ENCODE results near the gene RFLNA. TPM values are rescaled to one million over a fixed set of nuclear protein-coding genes. Genes with fewer than 3 reads are reported as not detected.

Gene RFLNA
- total and polyA plus RNA-seq, 2 of the 13 experiments (the other 11 are each of a cell fraction or from before 2014, with no cell fraction given), result not detected

DNA sequence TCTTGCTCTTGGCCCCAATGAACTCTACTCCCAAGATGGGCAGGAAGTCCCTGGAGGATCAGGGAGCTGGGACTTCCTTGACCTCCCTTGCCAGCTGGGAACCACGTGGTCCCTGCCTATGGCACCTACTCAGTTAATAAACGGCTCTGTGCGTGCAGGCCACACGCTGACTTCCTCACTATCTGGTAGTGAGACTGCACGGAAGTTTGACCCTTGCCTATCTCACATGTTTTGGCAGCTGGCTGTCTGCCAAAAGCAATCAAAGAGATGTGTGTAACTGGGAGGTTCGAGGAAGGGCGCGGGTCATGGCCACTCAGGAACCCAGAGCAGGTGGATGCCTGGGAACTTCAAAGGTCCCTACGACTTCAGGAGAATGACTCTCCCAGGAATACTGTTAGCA lies 57.9 kb downstream of the RFLNA start (continued):
- TF ChIP-seq ZNF430 (CRISPR knock-in tag; IDR thresholded peaks at IDR 0.05) (peak; percentile 50; the same call in 1 of the 2 replicates), SRSF9 (IDR thresholded peaks at IDR 0.05; ENCODE audit: borderline replicate concordance, insufficient read depth, low read depth, low read length, poor library complexity, severe bottlenecking) (no peak), GATAD1 (CRISPR knock-in tag; IDR thresholded peaks at IDR 0.05) (no peak), RELA (CRISPR knock-in tag; IDR thresholded peaks at IDR 0.05) (no peak), ZFP1 (CRISPR knock-in tag; IDR thresholded peaks at IDR 0.05) (no peak)
- TF ChIP-seq, protein P1, sequence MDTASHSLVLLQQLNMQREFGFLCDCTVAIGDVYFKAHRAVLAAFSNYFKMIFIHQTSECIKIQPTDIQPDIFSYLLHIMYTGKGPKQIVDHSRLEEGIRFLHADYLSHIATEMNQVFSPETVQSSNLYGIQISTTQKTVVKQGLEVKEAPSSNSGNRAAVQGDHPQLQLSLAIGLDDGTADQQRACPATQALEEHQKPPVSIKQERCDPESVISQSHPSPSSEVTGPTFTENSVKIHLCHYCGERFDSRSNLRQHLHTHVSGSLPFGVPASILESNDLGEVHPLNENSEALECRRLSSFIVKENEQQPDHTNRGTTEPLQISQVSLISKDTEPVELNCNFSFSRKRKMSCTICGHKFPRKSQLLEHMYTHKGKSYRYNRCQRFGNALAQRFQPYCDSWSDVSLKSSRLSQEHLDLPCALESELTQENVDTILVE (CRISPR knock-in tag; IDR thresholded peaks at IDR 0.05), result 0 out of 2 replicates have a peak, but pooled peaks have one; percentile 57
- TF ChIP-seq, protein P2, sequence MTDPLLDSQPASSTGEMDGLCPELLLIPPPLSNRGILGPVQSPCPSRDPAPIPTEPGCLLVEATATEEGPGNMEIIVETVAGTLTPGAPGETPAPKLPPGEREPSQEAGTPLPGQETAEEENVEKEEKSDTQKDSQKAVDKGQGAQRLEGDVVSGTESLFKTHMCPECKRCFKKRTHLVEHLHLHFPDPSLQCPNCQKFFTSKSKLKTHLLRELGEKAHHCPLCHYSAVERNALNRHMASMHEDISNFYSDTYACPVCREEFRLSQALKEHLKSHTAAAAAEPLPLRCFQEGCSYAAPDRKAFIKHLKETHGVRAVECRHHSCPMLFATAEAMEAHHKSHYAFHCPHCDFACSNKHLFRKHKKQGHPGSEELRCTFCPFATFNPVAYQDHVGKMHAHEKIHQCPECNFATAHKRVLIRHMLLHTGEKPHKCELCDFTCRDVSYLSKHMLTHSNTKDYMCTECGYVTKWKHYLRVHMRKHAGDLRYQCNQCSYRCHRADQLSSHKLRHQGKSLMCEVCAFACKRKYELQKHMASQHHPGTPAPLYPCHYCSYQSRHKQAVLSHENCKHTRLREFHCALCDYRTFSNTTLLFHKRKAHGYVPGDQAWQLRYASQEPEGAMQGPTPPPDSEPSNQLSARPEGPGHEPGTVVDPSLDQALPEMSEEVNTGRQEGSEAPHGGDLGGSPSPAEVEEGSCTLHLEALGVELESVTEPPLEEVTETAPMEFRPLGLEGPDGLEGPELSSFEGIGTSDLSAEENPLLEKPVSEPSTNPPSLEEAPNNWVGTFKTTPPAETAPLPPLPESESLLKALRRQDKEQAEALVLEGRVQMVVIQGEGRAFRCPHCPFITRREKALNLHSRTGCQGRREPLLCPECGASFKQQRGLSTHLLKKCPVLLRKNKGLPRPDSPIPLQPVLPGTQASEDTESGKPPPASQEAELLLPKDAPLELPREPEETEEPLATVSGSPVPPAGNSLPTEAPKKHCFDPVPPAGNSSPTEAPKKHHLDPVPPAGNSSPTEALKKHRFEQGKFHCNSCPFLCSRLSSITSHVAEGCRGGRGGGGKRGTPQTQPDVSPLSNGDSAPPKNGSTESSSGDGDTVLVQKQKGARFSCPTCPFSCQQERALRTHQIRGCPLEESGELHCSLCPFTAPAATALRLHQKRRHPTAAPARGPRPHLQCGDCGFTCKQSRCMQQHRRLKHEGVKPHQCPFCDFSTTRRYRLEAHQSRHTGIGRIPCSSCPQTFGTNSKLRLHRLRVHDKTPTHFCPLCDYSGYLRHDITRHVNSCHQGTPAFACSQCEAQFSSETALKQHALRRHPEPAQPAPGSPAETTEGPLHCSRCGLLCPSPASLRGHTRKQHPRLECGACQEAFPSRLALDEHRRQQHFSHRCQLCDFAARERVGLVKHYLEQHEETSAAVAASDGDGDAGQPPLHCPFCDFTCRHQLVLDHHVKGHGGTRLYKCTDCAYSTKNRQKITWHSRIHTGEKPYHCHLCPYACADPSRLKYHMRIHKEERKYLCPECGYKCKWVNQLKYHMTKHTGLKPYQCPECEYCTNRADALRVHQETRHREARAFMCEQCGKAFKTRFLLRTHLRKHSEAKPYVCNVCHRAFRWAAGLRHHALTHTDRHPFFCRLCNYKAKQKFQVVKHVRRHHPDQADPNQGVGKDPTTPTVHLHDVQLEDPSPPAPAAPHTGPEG (CRISPR knock-in tag; IDR thresholded peaks at IDR 0.05), result 0 out of 2 replicates have a peak, but pooled peaks have one; percentile 37
- TF ChIP-seq, protein P3, sequence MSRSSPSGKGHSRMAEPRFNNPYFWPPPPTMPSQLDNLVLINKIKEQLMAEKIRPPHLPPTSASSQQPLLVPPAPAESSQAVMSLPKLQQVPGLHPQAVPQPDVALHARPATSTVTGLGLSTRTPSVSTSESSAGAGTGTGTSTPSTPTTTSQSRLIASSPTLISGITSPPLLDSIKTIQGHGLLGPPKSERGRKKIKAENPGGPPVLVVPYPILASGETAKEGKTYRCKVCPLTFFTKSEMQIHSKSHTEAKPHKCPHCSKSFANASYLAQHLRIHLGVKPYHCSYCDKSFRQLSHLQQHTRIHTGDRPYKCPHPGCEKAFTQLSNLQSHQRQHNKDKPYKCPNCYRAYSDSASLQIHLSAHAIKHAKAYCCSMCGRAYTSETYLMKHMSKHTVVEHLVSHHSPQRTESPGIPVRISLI (CRISPR knock-in tag; IDR thresholded peaks at IDR 0.05; ENCODE audit: borderline replicate concordance), result no peak
- TF ChIP-seq, protein P4, sequence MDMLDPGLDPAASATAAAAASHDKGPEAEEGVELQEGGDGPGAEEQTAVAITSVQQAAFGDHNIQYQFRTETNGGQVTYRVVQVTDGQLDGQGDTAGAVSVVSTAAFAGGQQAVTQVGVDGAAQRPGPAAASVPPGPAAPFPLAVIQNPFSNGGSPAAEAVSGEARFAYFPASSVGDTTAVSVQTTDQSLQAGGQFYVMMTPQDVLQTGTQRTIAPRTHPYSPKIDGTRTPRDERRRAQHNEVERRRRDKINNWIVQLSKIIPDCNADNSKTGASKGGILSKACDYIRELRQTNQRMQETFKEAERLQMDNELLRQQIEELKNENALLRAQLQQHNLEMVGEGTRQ (IDR thresholded peaks at IDR 0.05; ENCODE audit: low read depth, low read length), result peak; percentile 45; the same call in 1 of the 2 replicates
- TF ChIP-seq, protein P4 (CRISPR knock-in tag; IDR thresholded peaks at IDR 0.05; ENCODE audit: borderline replicate concordance), result peak; percentile 66; the same call in 1 of the 2 replicates
- TF ChIP-seq, protein P5, sequence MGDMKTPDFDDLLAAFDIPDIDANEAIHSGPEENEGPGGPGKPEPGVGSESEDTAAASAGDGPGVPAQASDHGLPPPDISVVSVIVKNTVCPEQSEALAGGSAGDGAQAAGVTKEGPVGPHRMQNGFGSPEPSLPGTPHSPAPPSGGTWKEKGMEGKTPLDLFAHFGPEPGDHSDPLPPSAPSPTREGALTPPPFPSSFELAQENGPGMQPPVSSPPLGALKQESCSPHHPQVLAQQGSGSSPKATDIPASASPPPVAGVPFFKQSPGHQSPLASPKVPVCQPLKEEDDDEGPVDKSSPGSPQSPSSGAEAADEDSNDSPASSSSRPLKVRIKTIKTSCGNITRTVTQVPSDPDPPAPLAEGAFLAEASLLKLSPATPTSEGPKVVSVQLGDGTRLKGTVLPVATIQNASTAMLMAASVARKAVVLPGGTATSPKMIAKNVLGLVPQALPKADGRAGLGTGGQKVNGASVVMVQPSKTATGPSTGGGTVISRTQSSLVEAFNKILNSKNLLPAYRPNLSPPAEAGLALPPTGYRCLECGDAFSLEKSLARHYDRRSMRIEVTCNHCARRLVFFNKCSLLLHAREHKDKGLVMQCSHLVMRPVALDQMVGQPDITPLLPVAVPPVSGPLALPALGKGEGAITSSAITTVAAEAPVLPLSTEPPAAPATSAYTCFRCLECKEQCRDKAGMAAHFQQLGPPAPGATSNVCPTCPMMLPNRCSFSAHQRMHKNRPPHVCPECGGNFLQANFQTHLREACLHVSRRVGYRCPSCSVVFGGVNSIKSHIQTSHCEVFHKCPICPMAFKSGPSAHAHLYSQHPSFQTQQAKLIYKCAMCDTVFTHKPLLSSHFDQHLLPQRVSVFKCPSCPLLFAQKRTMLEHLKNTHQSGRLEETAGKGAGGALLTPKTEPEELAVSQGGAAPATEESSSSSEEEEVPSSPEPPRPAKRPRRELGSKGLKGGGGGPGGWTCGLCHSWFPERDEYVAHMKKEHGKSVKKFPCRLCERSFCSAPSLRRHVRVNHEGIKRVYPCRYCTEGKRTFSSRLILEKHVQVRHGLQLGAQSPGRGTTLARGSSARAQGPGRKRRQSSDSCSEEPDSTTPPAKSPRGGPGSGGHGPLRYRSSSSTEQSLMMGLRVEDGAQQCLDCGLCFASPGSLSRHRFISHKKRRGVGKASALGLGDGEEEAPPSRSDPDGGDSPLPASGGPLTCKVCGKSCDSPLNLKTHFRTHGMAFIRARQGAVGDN (CRISPR knock-in tag; IDR thresholded peaks at IDR 0.05), result peak; percentile 90
- TF ChIP-seq, protein P6, sequence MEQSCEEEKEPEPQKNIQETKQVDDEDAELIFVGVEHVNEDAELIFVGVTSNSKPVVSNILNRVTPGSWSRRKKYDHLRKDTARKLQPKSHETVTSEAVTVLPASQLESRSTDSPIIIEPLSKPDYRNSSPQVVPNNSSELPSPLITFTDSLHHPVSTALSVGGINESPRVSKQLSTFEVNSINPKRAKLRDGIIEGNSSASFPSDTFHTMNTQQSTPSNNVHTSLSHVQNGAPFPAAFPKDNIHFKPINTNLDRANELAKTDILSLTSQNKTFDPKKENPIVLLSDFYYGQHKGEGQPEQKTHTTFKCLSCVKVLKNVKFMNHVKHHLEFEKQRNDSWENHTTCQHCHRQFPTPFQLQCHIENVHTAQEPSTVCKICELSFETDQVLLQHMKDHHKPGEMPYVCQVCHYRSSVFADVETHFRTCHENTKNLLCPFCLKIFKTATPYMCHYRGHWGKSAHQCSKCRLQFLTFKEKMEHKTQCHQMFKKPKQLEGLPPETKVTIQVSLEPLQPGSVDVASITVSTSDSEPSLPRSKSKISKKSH (CRISPR knock-in tag; IDR thresholded peaks at IDR 0.05; ENCODE audit: borderline replicate concordance), result no peak
